Caco-2 (cell line): ENCODE results near the gene CWC22. TPM values are rescaled to one million over a fixed set of nuclear protein-coding genes. Genes with fewer than 3 reads are reported as not detected.

Source experiments
- BruUV-seq: library from RNA; stranded (reverse); fragments of 400-500 nt; replicated peaks from 2 replicates; lab custom pipeline; 2021; lab: Mats Ljungman, UMichigan
- CTCF ChIA-PET: fragments of 300-600 bp; sonication (Branson Sonifier 250); formaldehyde crosslinking; loops from one replicate; lab custom pipeline; 2022; ENCODE audit warnings: antibody characterized with exemption; lab: Charles Lee
- POLR2A ChIA-PET: fragments of 300-600 bp; sonication (Branson Sonifier 250); formaldehyde crosslinking; loops from one replicate; lab custom pipeline; 2022; ENCODE audit warnings: antibody characterized with exemption; lab: Charles Lee
- DNase-seq, 2 experiments: peaks; one replicate each; pipeline versions ENCODE4 v3.0.0 to v3.0.0-alpha.2; 2020 to 2022
- H3K27me3 ChIP-seq: replicated peaks from 2 replicates; pipeline ENCODE4 v1.6.0; 2011; ENCODE audit warnings: low read length; ENCODE audit not compliant: control insufficient read depth, insufficient read depth
- H3K36me3 ChIP-seq: 2 replicates; pipeline ENCODE4 v1.5.1; 2011; ENCODE audit warnings: low read length; ENCODE audit not compliant: control insufficient read depth, insufficient read depth
- H3K4me1 ChIP-seq: fragments of 250-450 bp; sonication (Bioruptor Pico); 2 replicates; pipeline ENCODE4 v1.5.1; 2020; ENCODE audit warnings: mild to moderate bottlenecking
- H3K4me3 ChIP-seq: 2 replicates; pipeline ENCODE4 v1.5.1; 2011; ENCODE audit warnings: low read depth, mild to moderate bottlenecking, control low read depth, low read length
- H3K9me3 ChIP-seq: fragments of 250-450 bp; sonication (Bioruptor Pico); 2 replicates; pipeline ENCODE4 v1.5.1; 2020; ENCODE audit warnings: mild to moderate bottlenecking, moderate library complexity
- H3K27ac Mint-ChIP-seq: one replicate; pipeline ENCODE4 v1.8.0; 2022; ENCODE audit warnings: mixed read lengths; ENCODE audit not compliant: unreplicated experiment
- H3K27me3 Mint-ChIP-seq: one replicate; pipeline ENCODE4 v1.8.0; 2022; ENCODE audit warnings: mixed read lengths; ENCODE audit not compliant: insufficient read depth, unreplicated experiment
- H3K36me3 Mint-ChIP-seq: one replicate; pipeline ENCODE4 v1.8.0; 2022; ENCODE audit warnings: mild to moderate bottlenecking, mixed read lengths; ENCODE audit not compliant: insufficient read depth, unreplicated experiment
- H3K4me1 Mint-ChIP-seq: one replicate; pipeline ENCODE4 v1.8.0; 2022; ENCODE audit warnings: low read depth, mixed read lengths; ENCODE audit not compliant: unreplicated experiment
- H3K4me3 Mint-ChIP-seq: one replicate; pipeline ENCODE4 v1.8.0; 2022; ENCODE audit warnings: mild to moderate bottlenecking, moderate library complexity, mixed read lengths; ENCODE audit not compliant: unreplicated experiment
- H3K9me3 Mint-ChIP-seq: one replicate; pipeline ENCODE4 v1.8.0; 2022; ENCODE audit warnings: mixed read lengths; ENCODE audit not compliant: unreplicated experiment
- intact Hi-C: fragments of 100-400 bp; cut with micrococcal nuclease; formaldehyde crosslinking; loops from one replicate; pipeline ENCODE4 v1.10.0; 2022; ENCODE audit not compliant: unreplicated experiment
- total RNA-seq: library from RNA; stranded (reverse); gene quantifications from 2 replicates; pipeline ENCODE4 v1.2.3, GENCODE V29; 2022
- TF ChIP-seq, protein P1 (sequence below), 2 experiments: fragments of 200-600 bp in 1 of 2; IDR thresholded peaks; 1 replicate in 1 of 2; 2 replicates in 1 of 2; pipeline versions ENCODE4 v1.5.1 to v1.8.0; 2011 to 2022; ENCODE audit warnings: antibody characterized with exemption in 1 of 2, control low read depth in 1 of 2, inconsistent platforms in 1 of 2, low read depth in 1 of 2, low read length in 1 of 2, mild to moderate bottlenecking in 1 of 2, moderate library complexity in 1 of 2; ENCODE audit not compliant: insufficient read depth in 1 of 2, severe bottlenecking in 1 of 2, unreplicated experiment in 1 of 2

Gene CWC22
- total RNA-seq, 1 experiment from 2014 or later, result 20.3 TPM

DNA sequence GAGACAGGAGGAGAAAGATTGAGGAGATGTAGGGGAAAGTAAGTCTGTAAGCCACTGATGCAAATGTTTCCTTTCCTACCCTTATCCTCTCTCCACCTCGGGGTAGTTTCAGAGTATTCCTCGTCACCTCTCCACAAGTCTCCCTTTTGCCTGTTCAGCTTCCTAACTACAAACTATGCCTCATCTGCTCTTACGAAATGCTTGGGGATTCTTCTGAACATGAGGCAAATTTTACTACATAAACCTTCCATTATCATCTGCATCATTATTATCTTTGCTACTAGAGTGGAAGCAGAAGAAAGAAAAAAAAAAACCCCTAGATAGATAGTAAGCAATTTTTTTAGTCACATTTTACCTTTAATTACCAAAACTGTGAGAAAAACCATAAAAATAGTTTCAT is 43.1 kb upstream of the CWC22 start:
- Mint-ChIP-seq H3K4me1 (no peaks in the 10 kb centered on the region), H3K36me3 (no peaks in the 10 kb centered on the region), H3K9me3 (no peaks in the 10 kb centered on the region), H3K27ac (no peak overlapping the region), H3K4me3 (no peak overlapping the region), H3K27me3 (no peaks in the 10 kb centered on the region)
- no peak for DNase-seq
- Histone ChIP-seq H3K36me3 (no peaks in the 10 kb centered on the region), H3K4me1 (no peaks in the 10 kb centered on the region), H3K27me3 (no peaks in the 10 kb centered on the region; the same call in 1 of the 2 replicates), H3K9me3 (no peaks in the 10 kb centered on the region), H3K4me3 (no peak overlapping the region)
- intact Hi-C loops, result no loop called here
- BruUV-seq, result no TSS peak
- CTCF ChIA-PET, result no interaction called here
- POLR2A ChIA-PET, result no interaction called here
- TF ChIP-seq, protein P1, sequence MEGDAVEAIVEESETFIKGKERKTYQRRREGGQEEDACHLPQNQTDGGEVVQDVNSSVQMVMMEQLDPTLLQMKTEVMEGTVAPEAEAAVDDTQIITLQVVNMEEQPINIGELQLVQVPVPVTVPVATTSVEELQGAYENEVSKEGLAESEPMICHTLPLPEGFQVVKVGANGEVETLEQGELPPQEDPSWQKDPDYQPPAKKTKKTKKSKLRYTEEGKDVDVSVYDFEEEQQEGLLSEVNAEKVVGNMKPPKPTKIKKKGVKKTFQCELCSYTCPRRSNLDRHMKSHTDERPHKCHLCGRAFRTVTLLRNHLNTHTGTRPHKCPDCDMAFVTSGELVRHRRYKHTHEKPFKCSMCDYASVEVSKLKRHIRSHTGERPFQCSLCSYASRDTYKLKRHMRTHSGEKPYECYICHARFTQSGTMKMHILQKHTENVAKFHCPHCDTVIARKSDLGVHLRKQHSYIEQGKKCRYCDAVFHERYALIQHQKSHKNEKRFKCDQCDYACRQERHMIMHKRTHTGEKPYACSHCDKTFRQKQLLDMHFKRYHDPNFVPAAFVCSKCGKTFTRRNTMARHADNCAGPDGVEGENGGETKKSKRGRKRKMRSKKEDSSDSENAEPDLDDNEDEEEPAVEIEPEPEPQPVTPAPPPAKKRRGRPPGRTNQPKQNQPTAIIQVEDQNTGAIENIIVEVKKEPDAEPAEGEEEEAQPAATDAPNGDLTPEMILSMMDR (IDR thresholded peaks at IDR 0.05; ENCODE audit: insufficient read depth in 1 of 2, low read depth in 1 of 2, low read length in 1 of 2, severe bottlenecking in 1 of 2, unreplicated experiment in 1 of 2), result no peak

DNA sequence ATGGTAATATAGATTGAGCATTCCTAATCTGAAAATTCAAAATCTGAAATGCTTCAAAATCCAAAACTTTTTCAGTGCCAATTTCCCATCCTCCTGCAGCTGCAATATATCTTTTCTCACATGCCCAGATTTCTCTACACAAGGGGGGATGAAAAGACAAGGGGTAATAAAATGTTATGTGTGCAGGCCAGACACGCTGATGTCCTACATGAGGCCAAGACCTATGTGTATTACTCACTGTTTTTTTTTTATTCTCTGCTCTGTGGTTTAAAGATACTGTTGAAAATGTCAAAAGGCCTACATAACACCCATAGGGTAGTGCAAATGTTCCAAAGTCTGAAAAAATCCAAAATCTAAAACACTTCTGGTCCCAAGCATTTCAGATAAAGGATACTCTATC is 41.2 kb upstream of the CWC22 start:
- no TSS peak for BruUV-seq
- H3K9me3 ChIP-seq, result no peaks in the 10 kb centered on the region
- H3K9me3 Mint-ChIP-seq, result no peaks in the 10 kb centered on the region
- peaks cover 2% of the 10 kb centered on the region for H3K27me3 Mint-ChIP-seq
- DNase-seq, result no peak
- H3K4me3 ChIP-seq, result no peak overlapping the region
- no peak overlapping the region for H3K27ac Mint-ChIP-seq
- intact Hi-C loops, result no loop called here
- TF ChIP-seq, protein P1 (IDR thresholded peaks at IDR 0.05; ENCODE audit: insufficient read depth in 1 of 2, low read depth in 1 of 2, low read length in 1 of 2, severe bottlenecking in 1 of 2, unreplicated experiment in 1 of 2), result no peak
- CTCF ChIA-PET, result no interaction called here
- H3K27me3 ChIP-seq, result no peaks in the 10 kb centered on the region; the same call in 1 of the 2 replicates
- no peak overlapping the region for H3K4me3 Mint-ChIP-seq
- POLR2A ChIA-PET, result no interaction called here
- no peaks in the 10 kb centered on the region for H3K4me1 ChIP-seq
- no peaks in the 10 kb centered on the region for H3K36me3 ChIP-seq
- no peaks in the 10 kb centered on the region for H3K36me3 Mint-ChIP-seq
- no peaks in the 10 kb centered on the region for H3K4me1 Mint-ChIP-seq

DNA sequence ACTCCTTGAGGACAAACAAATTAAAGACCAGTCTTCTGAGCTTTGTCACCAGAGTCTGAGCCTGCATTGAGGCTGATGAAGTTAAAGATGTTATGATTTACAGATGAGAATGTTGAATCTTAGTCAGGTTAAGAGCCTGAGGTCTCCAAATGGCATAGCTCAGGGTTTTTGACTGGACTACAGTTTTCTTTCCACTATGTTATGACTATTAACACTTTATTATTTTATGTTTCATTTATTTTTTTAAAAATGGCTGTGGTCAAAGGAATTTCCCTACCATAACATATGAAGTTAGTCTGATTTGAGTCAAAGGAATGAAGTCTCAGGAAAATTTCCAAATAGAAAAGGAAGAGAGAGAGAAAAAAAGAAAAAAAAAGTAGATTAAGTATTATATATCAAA is 39.7 kb upstream of the CWC22 start:
- no peaks in the 10 kb centered on the region for H3K36me3 Mint-ChIP-seq
- BruUV-seq, result no TSS peak
- Histone ChIP-seq H3K36me3 (no peaks in the 10 kb centered on the region), H3K4me1 (no peaks in the 10 kb centered on the region), H3K9me3 (no peaks in the 10 kb centered on the region), H3K27me3 (no peaks in the 10 kb centered on the region; the same call in 1 of the 2 replicates), H3K4me3 (no peak overlapping the region)
- CTCF ChIA-PET, result no interaction called here
- POLR2A ChIA-PET, result no interaction called here
- DNase-seq, result no peak
- H3K27me3 Mint-ChIP-seq, result peaks cover 8% of the 10 kb centered on the region
- intact Hi-C loops, result no loop called here
- no peaks in the 10 kb centered on the region for H3K9me3 Mint-ChIP-seq
- no peak overlapping the region for H3K27ac Mint-ChIP-seq
- no peaks in the 10 kb centered on the region for H3K4me1 Mint-ChIP-seq
- TF ChIP-seq, protein P1 (IDR thresholded peaks at IDR 0.05; ENCODE audit: insufficient read depth in 1 of 2, low read depth in 1 of 2, low read length in 1 of 2, severe bottlenecking in 1 of 2, unreplicated experiment in 1 of 2), result no peak
- H3K4me3 Mint-ChIP-seq, result no peak overlapping the region
